Nephron (organoid): ENCODE results near the gene CCNJ.
"Not testable (repeated sequence)": the region's sequence is repeated elsewhere in the genome, so short reads cannot be mapped to it uniquely, and the experiment has no call there.

Source experiments
- H3K27ac Mint-ChIP-seq, 3 experiments: 2 replicates each; pipeline ENCODE4 v1.8.0; 2020; ENCODE audit warnings: mixed read lengths in 3 of 3, mild to moderate bottlenecking in 2 of 3, moderate library complexity in 1 of 3
- H3K27me3 Mint-ChIP-seq: 2 replicates; pipeline ENCODE4 v1.8.0; 2021; ENCODE audit warnings: low read depth, mild to moderate bottlenecking, moderate library complexity, mixed read lengths
- H3K36me3 Mint-ChIP-seq: 2 replicates; pipeline ENCODE4 v1.8.0; 2020; ENCODE audit warnings: low read depth, mixed read lengths
- H3K4me1 Mint-ChIP-seq: 2 replicates; pipeline ENCODE4 v1.8.0; 2020; ENCODE audit warnings: mixed read lengths
- H3K4me3 Mint-ChIP-seq, 3 experiments: 2 replicates each; pipeline ENCODE4 v1.8.0; 2020; ENCODE audit warnings: mild to moderate bottlenecking in 3 of 3, mixed read lengths in 3 of 3, moderate library complexity in 2 of 3
- H3K9me3 Mint-ChIP-seq: 2 replicates; pipeline ENCODE4 v1.8.0; 2020; ENCODE audit warnings: mixed read lengths
- CTCF ChIP-seq, 3 experiments: fragments of 200-600 bp; sonication (generic); IDR thresholded peaks; one replicate each; pipeline ENCODE4 v1.5.0; 2021; ENCODE audit warnings: antibody characterized with exemption in 3 of 3; ENCODE audit not compliant: unreplicated experiment in 3 of 3

The CCNJ gene

GRCh38 chr10:96047004-96047649 is 3.7 kb downstream of the CCNJ start:
- Mint-ChIP-seq H3K4me3 (peak overlapping the region; percentile 28 to 89 (median 51)), H3K9me3 (no peaks in the 10 kb centered on the region), H3K27me3 (no peaks in the 10 kb centered on the region), H3K27ac (peak overlapping the region in 1 of 3 experiments; percentile 27), H3K4me1 (peaks cover 38% of the 10 kb centered on the region), H3K36me3 (peaks cover 46% of the 10 kb centered on the region)
- peak in 2 of 3 experiments; percentile 12 to 16 for TF ChIP-seq CTCF (IDR thresholded peaks at IDR 0.05; ENCODE audit: unreplicated experiment in 3 of 3)

GRCh38 chr10:96047925-96048324 is 4.5 kb downstream of the CCNJ start:
- Mint-ChIP-seq H3K4me3 (peak overlapping the region in 1 of 3 experiments; percentile 9), H3K4me1 (peaks cover 34% of the 10 kb centered on the region), H3K36me3 (peaks cover 54% of the 10 kb centered on the region)
- H3K9me3 Mint-ChIP-seq, H3K27ac Mint-ChIP-seq, H3K27me3 Mint-ChIP-seq: not testable (repeated sequence)

- Mint-ChIP-seq H3K4me1 (peaks cover 38% of the 10 kb centered on the region), H3K9me3 (no peaks in the 10 kb centered on the region), H3K4me3 (no peak overlapping the region), H3K36me3 (peaks cover 55% of the 10 kb centered on the region), H3K27ac (no peak overlapping the region), H3K27me3 (no peaks in the 10 kb centered on the region)
- no peak for TF ChIP-seq CTCF (IDR thresholded peaks at IDR 0.05; ENCODE audit: unreplicated experiment in 3 of 3)
Measured at GRCh38 chr10:96049340-96049739, 6.0 kb downstream of the CCNJ start.

GRCh38 chr10:96053985-96054384 is 10.6 kb downstream of the CCNJ start:
- Mint-ChIP-seq H3K36me3 (peaks cover 64% of the 10 kb centered on the region), H3K9me3 (no peaks in the 10 kb centered on the region), H3K27ac (no peak overlapping the region), H3K4me3 (no peak overlapping the region), H3K27me3 (no peaks in the 10 kb centered on the region), H3K4me1 (peaks cover 4% of the 10 kb centered on the region)
- TF ChIP-seq CTCF (IDR thresholded peaks at IDR 0.05; ENCODE audit: unreplicated experiment in 3 of 3) = no peak

GRCh38 chr10:96056787-96057186 is 13.4 kb downstream of the CCNJ start:
- Mint-ChIP-seq H3K4me1 (peaks cover 4% of the 10 kb centered on the region), H3K27ac (no peak overlapping the region), H3K9me3 (no peaks in the 10 kb centered on the region), H3K36me3 (peaks cover 70% of the 10 kb centered on the region), H3K4me3 (no peak overlapping the region), H3K27me3 (no peaks in the 10 kb centered on the region)
- TF ChIP-seq CTCF (IDR thresholded peaks at IDR 0.05; ENCODE audit: unreplicated experiment in 3 of 3) = no peak

GRCh38 chr10:96061232-96061631 is 17.8 kb downstream of the CCNJ start:
- no peak overlapping the region for H3K27ac Mint-ChIP-seq
- no peaks in the 10 kb centered on the region for H3K4me1 Mint-ChIP-seq
- H3K27me3 Mint-ChIP-seq = no peaks in the 10 kb centered on the region
- peaks cover 62% of the 10 kb centered on the region for H3K36me3 Mint-ChIP-seq
- H3K4me3 Mint-ChIP-seq = no peak overlapping the region
- TF ChIP-seq CTCF (IDR thresholded peaks at IDR 0.05; ENCODE audit: unreplicated experiment in 3 of 3) = no peak
- H3K9me3 Mint-ChIP-seq = no peaks in the 10 kb centered on the region
